ENCODE measurements around the gene MRPS6.

Gene MRPS6

DNA sequence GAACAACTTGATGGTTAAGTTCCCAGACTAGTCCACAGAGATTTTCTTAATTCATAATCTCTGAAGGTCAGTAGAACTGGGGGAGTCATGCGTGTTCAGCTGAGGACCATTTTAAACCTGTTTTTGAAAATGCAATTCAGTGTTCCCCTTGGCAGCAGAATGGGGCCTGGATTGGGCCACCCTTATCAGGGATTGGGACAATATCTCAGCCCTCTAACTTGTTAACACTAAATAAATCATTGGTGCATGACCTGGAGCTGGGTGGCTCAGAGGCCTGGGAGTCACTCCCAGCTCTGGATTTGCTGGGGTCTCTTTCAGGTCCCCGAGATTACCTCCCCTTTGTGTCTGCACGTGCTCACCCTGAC, 55.3 kb downstream of the MRPS6 start:
- H2AFZ ChIP-seq (ENCODE audit: low read depth, low read length): no peak overlapping the region
- H3K4me1 ChIP-seq (ENCODE audit: insufficient read depth, low read length): peaks cover 23% of the 10 kb centered on the region
- H3K36me3 ChIP-seq (ENCODE audit: insufficient read depth, low read length): peaks cover 79% of the 10 kb centered on the region
- peaks cover 29% of the 10 kb centered on the region for H4K20me1 ChIP-seq (ENCODE audit: insufficient read depth, low read length)
- 0 out of 2 replicates have a peak overlapping the region, but pooled peaks have one; percentile 3 for H3K27ac ChIP-seq (ENCODE audit: low read length)
- no peak overlapping the region for H3K4me3 ChIP-seq (ENCODE audit: low read depth in 1 of 2, low read length in 2 of 2)
- no peaks in the 10 kb centered on the region for H3K27me3 ChIP-seq (ENCODE audit: insufficient read depth, low read length, poor library complexity)
- no peak overlapping the region for H3K9ac ChIP-seq (ENCODE audit: low read depth, low read length)
- H3K9me3 ChIP-seq (ENCODE audit: insufficient read depth, low read length, severe bottlenecking): no peaks in the 10 kb centered on the region
- H3K4me2 ChIP-seq (ENCODE audit: insufficient read depth, low read length): no peak overlapping the region
- TF ChIP-seq, protein P1, sequence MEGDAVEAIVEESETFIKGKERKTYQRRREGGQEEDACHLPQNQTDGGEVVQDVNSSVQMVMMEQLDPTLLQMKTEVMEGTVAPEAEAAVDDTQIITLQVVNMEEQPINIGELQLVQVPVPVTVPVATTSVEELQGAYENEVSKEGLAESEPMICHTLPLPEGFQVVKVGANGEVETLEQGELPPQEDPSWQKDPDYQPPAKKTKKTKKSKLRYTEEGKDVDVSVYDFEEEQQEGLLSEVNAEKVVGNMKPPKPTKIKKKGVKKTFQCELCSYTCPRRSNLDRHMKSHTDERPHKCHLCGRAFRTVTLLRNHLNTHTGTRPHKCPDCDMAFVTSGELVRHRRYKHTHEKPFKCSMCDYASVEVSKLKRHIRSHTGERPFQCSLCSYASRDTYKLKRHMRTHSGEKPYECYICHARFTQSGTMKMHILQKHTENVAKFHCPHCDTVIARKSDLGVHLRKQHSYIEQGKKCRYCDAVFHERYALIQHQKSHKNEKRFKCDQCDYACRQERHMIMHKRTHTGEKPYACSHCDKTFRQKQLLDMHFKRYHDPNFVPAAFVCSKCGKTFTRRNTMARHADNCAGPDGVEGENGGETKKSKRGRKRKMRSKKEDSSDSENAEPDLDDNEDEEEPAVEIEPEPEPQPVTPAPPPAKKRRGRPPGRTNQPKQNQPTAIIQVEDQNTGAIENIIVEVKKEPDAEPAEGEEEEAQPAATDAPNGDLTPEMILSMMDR (IDR thresholded peaks at IDR 0.05; ENCODE audit: borderline replicate concordance, extremely low read depth, low read length, poor library complexity, severe bottlenecking): no peak
- TF ChIP-seq EZH2 (IDR thresholded peaks at IDR 0.05; ENCODE audit: borderline replicate concordance, low read depth, low read length, severe bottlenecking): no peak
- no peak for DNase-seq
- no peak for ATAC-seq (ENCODE audit: insufficient read depth, low read depth)
- peaks cover 97% of the 10 kb centered on the region for H3K79me2 ChIP-seq (ENCODE audit: insufficient read depth, low read length)

DNA sequence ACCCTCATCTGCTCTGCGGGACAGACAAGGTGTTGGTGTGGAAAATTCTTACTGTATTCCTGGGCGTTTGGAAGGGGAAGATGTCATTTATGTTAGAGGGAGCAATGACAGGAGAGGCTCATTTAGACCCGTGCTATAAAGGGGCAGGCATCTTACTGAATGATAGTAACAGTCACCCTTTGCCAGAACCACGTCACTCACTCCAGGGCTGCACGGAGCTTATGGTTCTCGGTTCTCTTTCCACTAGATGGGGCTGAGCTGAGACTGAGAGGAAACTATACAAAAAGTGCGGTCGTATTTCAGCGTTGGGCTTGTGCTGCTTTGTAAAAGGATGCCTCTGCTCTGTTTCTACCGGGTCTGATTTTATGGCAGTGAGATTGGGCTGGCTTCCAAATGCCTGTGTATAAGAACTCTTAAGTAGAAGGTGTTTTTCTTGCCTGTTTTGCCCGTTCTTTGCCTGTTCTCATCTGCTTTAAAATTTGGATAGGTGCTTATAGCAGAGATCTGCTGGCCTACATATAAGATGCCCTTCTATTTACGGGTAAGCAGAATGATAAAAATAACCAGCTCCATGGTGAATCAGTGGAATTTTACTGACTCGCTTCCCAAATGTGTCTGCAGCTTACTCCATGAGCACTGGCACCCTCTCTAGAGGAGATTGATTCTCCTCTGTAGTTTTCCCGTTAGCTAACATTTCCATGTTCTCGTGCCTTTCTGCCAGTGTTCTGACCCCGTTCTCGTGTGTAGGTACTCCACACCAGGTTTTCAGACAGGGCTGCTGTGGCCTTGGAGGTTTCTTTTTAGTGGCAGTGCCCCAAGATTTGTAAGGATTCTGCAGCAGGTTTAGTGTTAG, 55.9 kb downstream of the MRPS6 start:
- ATAC-seq (ENCODE audit: insufficient read depth, low read depth): peak; percentile 73
- Histone ChIP-seq H2AFZ (ENCODE audit: low read depth, low read length) (no peak overlapping the region), H4K20me1 (ENCODE audit: insufficient read depth, low read length) (peaks cover 29% of the 10 kb centered on the region), H3K79me2 (ENCODE audit: insufficient read depth, low read length) (peaks cover 97% of the 10 kb centered on the region), H3K36me3 (ENCODE audit: insufficient read depth, low read length) (peaks cover 84% of the 10 kb centered on the region), H3K9ac (ENCODE audit: low read depth, low read length) (peak overlapping the region; percentile 14; the same call in 1 of the 2 replicates), H3K4me3 (ENCODE audit: low read depth in 1 of 2, low read length in 2 of 2) (no peak overlapping the region), H3K4me2 (ENCODE audit: insufficient read depth, low read length) (no peak overlapping the region; the same call in 1 of the 2 replicates), H3K9me3 (ENCODE audit: insufficient read depth, low read length, severe bottlenecking) (no peaks in the 10 kb centered on the region), H3K27ac (ENCODE audit: low read length) (peak overlapping the region; percentile 48; the same call in 1 of the 2 replicates), H3K4me1 (ENCODE audit: insufficient read depth, low read length) (peaks cover 23% of the 10 kb centered on the region), H3K27me3 (ENCODE audit: insufficient read depth, low read length, poor library complexity) (no peaks in the 10 kb centered on the region)
- TF ChIP-seq, protein P1 (IDR thresholded peaks at IDR 0.05; ENCODE audit: borderline replicate concordance, extremely low read depth, low read length, poor library complexity, severe bottlenecking): no peak
- no peak for TF ChIP-seq EZH2 (IDR thresholded peaks at IDR 0.05; ENCODE audit: borderline replicate concordance, low read depth, low read length, severe bottlenecking)
- peak; percentile 43 for DNase-seq

DNA sequence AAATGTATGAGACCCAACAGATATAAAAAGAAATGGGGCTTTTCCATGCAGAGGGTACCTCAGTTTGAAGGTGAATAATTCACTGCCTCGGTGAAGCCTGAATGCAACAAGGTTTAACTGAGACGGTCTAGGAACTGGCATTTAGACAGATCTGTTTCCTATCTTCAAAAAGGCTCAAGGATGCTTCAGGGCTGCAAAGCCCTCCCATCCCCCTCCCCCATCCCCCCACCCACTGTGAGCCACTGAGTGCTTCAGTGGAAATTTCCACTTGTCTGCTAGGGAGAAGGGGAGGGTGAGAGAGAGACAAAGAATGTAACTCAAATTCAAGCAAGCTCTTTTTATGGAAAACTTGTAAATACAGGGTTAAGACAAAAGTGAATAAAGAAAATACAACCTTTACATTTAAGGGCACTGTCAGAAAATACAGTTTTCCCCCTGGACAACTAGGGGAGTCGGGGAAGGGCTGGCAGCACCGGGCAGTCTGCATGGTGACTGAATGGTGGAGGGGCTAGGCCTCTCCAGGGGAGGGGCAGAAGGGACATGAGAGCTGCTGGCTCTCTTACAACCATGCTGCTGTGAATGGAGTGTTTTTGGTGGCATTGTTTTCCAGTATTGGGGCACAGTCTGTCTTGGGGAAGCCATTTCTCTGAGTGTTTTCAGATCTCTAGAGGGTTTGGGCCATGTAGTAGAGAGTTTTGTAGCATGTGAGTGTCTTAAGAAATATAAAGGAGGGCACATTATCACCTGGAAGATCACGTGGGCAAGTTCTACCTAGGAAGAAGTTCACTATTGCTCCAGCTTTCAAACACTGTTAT, 56.7 kb downstream of the MRPS6 start:
- peaks cover 86% of the 10 kb centered on the region for H3K36me3 ChIP-seq (ENCODE audit: insufficient read depth, low read length)
- H3K4me3 ChIP-seq (ENCODE audit: low read depth in 1 of 2, low read length in 2 of 2): no peak overlapping the region
- H3K4me1 ChIP-seq (ENCODE audit: insufficient read depth, low read length): peaks cover 23% of the 10 kb centered on the region
- no peaks in the 10 kb centered on the region for H3K27me3 ChIP-seq (ENCODE audit: insufficient read depth, low read length, poor library complexity)
- ATAC-seq (ENCODE audit: insufficient read depth, low read depth) (peak; percentile 66), DNase-seq (peak; percentile 45)
- no peak for TF ChIP-seq EZH2 (IDR thresholded peaks at IDR 0.05; ENCODE audit: borderline replicate concordance, low read depth, low read length, severe bottlenecking)
- TF ChIP-seq, protein P1 (IDR thresholded peaks at IDR 0.05; ENCODE audit: borderline replicate concordance, extremely low read depth, low read length, poor library complexity, severe bottlenecking): no peak
- peaks cover 96% of the 10 kb centered on the region for H3K79me2 ChIP-seq (ENCODE audit: insufficient read depth, low read length)
- H2AFZ ChIP-seq (ENCODE audit: low read depth, low read length): no peak overlapping the region
- no peak overlapping the region for H3K4me2 ChIP-seq (ENCODE audit: insufficient read depth, low read length)
- H3K9me3 ChIP-seq (ENCODE audit: insufficient read depth, low read length, severe bottlenecking): no peaks in the 10 kb centered on the region
- peak overlapping the region; percentile 26; the same call in 1 of the 2 replicates for H3K9ac ChIP-seq (ENCODE audit: low read depth, low read length)
- H3K27ac ChIP-seq (ENCODE audit: low read length): peak overlapping the region; percentile 69
- H4K20me1 ChIP-seq (ENCODE audit: insufficient read depth, low read length): peaks cover 29% of the 10 kb centered on the region
